Pulmonary artery endothelial cell (primary cell): ENCODE measurements around the gene TXNDC16. TPM values are rescaled to one million over a fixed set of nuclear protein-coding genes. Genes with fewer than 3 reads are reported as not detected.

Source experiments
- DNase-seq: peaks from one replicate; pipeline ENCODE4 v3.0.0-alpha.2; 2011; ENCODE audit warnings: low read depth, low spot score
- total RNA-seq: library from RNA; depleted of rRNA; stranded (reverse); fragments of >200 nt; gene quantifications from 2 replicates; pipeline ENCODE4 v1.2.3, GENCODE V29; 2014

The TXNDC16 gene
- total RNA-seq, 1 donor from 2014 or later = 3.4 TPM

GRCh38 chr14:52391881-52392615 is 160.3 kb downstream of the TXNDC16 start:
- no peak for DNase-seq

Other genes starting within 250 kb of the TXNDC16 start
- not detected in 2 replicates for gene PTGER2, start 238.2 kb downstream of the TXNDC16 start, total RNA-seq
- 0.79 and 1.6 TPM in 2 replicates for gene GPR137C, start 331 bp upstream of the TXNDC16 start, total RNA-seq
- gene ERO1A, start 143.1 kb upstream of the TXNDC16 start, total RNA-seq = 63.3 and 81.4 TPM in 2 replicates
- 95.8 and 154 TPM in 2 replicates for gene PSMC6, start 154.7 kb upstream of the TXNDC16 start, total RNA-seq
- 20.0 and 26.4 TPM in 2 replicates for gene STYX, start 177.7 kb upstream of the TXNDC16 start, total RNA-seq
- 46.2 and 47.8 TPM in 2 replicates for gene GNPNAT1, start 239.1 kb upstream of the TXNDC16 start, total RNA-seq